ENCODE data around the gene NELFE.

DNA sequence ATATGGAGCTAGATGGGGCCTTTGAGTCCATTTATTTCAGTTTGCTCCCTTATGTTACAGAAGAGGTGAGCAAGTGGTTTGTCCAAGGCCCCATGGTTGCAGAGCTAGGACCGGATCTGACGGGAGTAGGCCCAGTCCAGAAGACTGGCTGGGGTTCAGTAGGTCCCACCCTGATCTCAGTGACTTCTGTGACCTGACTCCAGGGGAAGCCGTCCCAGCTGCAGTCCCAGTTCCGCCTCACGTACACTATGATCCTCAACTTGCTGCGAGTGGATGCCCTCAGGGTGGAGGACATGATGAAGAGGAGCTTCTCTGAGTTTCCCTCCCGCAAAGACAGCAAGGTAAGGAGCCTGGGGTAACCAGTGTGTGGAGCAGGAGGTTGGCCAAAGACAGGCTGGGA lies 7.7 kb upstream of the NELFE start:
- TF ChIP-seq, protein P1, sequence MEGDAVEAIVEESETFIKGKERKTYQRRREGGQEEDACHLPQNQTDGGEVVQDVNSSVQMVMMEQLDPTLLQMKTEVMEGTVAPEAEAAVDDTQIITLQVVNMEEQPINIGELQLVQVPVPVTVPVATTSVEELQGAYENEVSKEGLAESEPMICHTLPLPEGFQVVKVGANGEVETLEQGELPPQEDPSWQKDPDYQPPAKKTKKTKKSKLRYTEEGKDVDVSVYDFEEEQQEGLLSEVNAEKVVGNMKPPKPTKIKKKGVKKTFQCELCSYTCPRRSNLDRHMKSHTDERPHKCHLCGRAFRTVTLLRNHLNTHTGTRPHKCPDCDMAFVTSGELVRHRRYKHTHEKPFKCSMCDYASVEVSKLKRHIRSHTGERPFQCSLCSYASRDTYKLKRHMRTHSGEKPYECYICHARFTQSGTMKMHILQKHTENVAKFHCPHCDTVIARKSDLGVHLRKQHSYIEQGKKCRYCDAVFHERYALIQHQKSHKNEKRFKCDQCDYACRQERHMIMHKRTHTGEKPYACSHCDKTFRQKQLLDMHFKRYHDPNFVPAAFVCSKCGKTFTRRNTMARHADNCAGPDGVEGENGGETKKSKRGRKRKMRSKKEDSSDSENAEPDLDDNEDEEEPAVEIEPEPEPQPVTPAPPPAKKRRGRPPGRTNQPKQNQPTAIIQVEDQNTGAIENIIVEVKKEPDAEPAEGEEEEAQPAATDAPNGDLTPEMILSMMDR (IDR thresholded peaks at IDR 0.05) = no peak
- TF ChIP-seq POLR2A (IDR thresholded peaks at IDR 0.05) = no peak

Data from tibial nerve (tissue), 3 donors.